ENCODE results near the gene ASPG.

ASPG gene

GRCh38 chr14:104157016-104157928 is 71.8 kb downstream of the ASPG start:
- in situ Hi-C loops (cut with MboI; ENCODE audit: low sequenced_read_pairs) = no loop called here

- in situ Hi-C loops (cut with MboI; ENCODE audit: low sequenced_read_pairs) = no loop called here
Measured at GRCh38 chr14:104158827-104159798, 73.6 kb downstream of the ASPG start.

GRCh38 chr14:104159990-104160389 is 74.5 kb downstream of the ASPG start:
- in situ Hi-C loops (cut with MboI; ENCODE audit: low sequenced_read_pairs) = no loop called here

- in situ Hi-C loops (cut with MboI; ENCODE audit: low sequenced_read_pairs) = no loop called here
Measured at GRCh38 chr14:104161602-104162367, 76.3 kb downstream of the ASPG start.

DNA sequence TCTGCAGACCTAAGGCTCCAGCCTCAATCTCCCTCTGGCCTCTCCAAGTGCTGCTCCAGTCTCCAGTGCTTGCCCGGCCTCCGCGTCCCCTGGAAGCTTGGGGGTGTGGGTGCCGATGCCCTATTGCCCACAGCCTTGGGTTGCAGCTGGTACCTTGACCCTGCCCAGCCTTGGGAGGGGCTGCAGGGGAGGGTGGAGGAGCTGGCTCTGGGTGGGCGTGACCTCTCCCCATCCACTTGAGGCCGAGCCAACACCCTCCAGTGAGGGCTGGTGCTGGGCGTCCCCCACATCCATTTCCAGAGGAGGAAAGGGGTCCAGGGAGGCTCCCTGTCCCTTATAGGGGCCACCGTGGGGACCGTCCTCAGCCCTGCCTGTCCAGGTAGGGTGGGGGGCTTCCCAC is 77.0 kb downstream of the ASPG start:
- in situ Hi-C loops (cut with MboI; ENCODE audit: low sequenced_read_pairs) = no loop called here

GRCh38 chr14:104163541-104163940 is 78.0 kb downstream of the ASPG start:
- in situ Hi-C loops (cut with MboI; ENCODE audit: low sequenced_read_pairs) = no loop called here

DNA sequence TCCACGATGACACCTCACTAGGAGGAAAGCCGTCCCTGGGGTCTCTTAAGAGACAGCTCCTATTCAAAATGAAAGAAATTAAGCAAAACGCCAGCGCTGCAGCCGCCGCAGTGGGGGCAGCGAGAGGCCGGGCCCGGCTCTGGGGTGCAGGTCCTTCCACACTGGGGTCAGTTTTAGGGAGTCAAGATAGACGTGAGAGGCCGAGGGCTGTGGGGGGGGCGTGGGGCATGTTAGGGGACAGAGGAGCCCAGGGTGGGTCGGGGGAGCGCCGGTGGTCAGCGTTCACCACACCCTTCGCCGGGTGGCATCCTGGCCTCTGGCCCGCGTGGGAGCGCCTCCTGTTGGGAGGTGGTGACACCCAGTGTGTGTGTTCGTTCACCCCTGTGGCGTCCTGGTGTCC is 78.5 kb downstream of the ASPG start:
- in situ Hi-C loops (cut with MboI; ENCODE audit: low sequenced_read_pairs) = no loop called here

DNA sequence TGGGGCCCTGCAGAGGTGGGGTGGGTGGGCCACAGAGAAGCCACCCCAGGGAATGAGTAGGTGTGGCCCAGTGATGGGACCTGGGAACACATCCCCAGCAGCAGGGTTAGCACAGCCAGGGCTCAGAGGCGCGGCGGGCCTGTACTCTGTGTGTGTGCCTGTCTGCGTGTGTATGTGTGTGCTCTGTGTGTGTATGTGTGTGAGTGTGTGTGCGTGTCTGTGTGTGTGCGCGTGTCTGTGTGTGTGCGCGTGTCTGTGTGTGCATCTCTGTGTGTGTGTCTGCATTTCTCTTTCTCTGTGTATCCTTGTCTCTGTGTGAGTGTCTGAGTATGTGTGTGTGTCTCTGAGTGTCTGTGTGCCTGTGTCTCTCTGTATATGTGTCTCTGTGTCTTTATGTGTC is 79.0 kb downstream of the ASPG start:
- in situ Hi-C loops (cut with MboI; ENCODE audit: low sequenced_read_pairs) = no loop called here

All from HL-60/S4 treated with retinoic acid at 250 ng/mL for 4 days and 3 days (cell line).